ENCODE results near the gene TMEM158.

GRCh38 chr3:45185052-45185451, 41.0 kb downstream of the TMEM158 start:
- TF ChIP-seq CTCF (IDR thresholded peaks at IDR 0.05) (no peak), POLR2A (IDR thresholded peaks at IDR 0.05) (no peak)

Measured in heart left ventricle (tissue), 13 donors.